Transverse colon (tissue), 4 donors: ENCODE results near the gene PTCD1. TPM values are rescaled to one million over a fixed set of nuclear protein-coding genes. Genes with fewer than 3 reads are reported as not detected.
A peak's percentile ranks its signal among the peaks of the same experiment; 100 is the strongest.
"Not testable (repeated sequence)": the region's sequence is repeated elsewhere in the genome, so short reads cannot be mapped to it uniquely, and the experiment has no call there.

Source experiments
- DNase-seq: peaks from one replicate; pipeline ENCODE4 v3.0.0-alpha.2; 2019
- H3K27ac ChIP-seq, 4 donors: fragments of 200-600 bp; sonication (generic); 2 replicates each; pipeline ENCODE4 v1.5.1; 2016 to 2018; ENCODE audit warnings: inconsistent platforms in 4 of 4
- H3K27me3 ChIP-seq: fragments of 200-600 bp; sonication (generic); 2 replicates; pipeline ENCODE4 v1.5.1; 2017; ENCODE audit warnings: inconsistent platforms
- H3K36me3 ChIP-seq, 4 donors: fragments of 200-600 bp; sonication (generic); 2 replicates each; pipeline ENCODE4 v1.5.1; 2017 to 2019; ENCODE audit warnings: inconsistent platforms in 4 of 4
- H3K4me1 ChIP-seq, 4 donors: fragments of 200-600 bp; sonication (generic); 2 replicates each; pipeline ENCODE4 v1.5.1; 2017 to 2020; ENCODE audit warnings: inconsistent platforms in 4 of 4
- H3K4me3 ChIP-seq, 4 donors: fragments of 200-600 bp; sonication (generic); 1 replicate in 1 of 4; 2 replicates in 3 of 4; pipeline versions ENCODE4 v1.5.1 to v1.6.1; 2017 to 2019; ENCODE audit warnings: inconsistent platforms in 4 of 4
- H3K9me3 ChIP-seq, 2 donors: fragments of 200-600 bp; sonication (generic); 2 replicates each; pipeline ENCODE4 v1.5.1; 2017 to 2019; ENCODE audit warnings: inconsistent platforms in 2 of 2
- CTCF ChIP-seq, 5 experiments: fragments of 200-600 bp in 3 of 5; fragments of 450-650 bp in 2 of 5; sonication (generic) in 3 of 5; IDR thresholded peaks; 1 replicate in 2 of 5; 2 replicates in 3 of 5; pipeline ENCODE4 v1.5.1; 2016 to 2017; ENCODE audit warnings: antibody characterized with exemption in 5 of 5, inconsistent platforms in 3 of 5, mild to moderate bottlenecking in 2 of 5, moderate library complexity in 1 of 5
- EP300 ChIP-seq: sonication (generic); formaldehyde crosslinking; IDR thresholded peaks from one replicate; pipeline ENCODE4 v1.6.1; 2017; ENCODE audit warnings: antibody characterized with exemption, low read depth
- POLR2A ChIP-seq: fragments of 450-650 bp; IDR thresholded peaks from one replicate; pipeline ENCODE4 v1.6.1; 2016; ENCODE audit warnings: antibody characterized with exemption, mild to moderate bottlenecking, moderate library complexity
- POLR2AphosphoS5 ChIP-seq, 3 donors: sonication (generic); formaldehyde crosslinking; IDR thresholded peaks; one replicate each; pipeline ENCODE4 v1.6.1; 2016; ENCODE audit warnings: antibody characterized with exemption in 3 of 3
- WGBS, 2 donors: methylation state at CpG; one replicate each; pipeline ENCODE4 v1.1.5; 2018; ENCODE audit warnings: low coverage in 1 of 2; 5-methylcytosine and 5-hydroxymethylcytosine counted together
- in situ Hi-C, 4 donors: fragments of 200-750 bp; cut with MboI; loops; one replicate each; pipeline versions ENCODE4 v1.15.0 to v1.15.1; 2017; ENCODE audit warnings: low sequenced_read_pairs in 3 of 4, low pct_ligation_motif_present in 1 of 4, low pct_unique_long_range_greater_than_20kb in 1 of 4
- intact Hi-C: fragments of 100-400 bp; cut with DNase I; formaldehyde crosslinking; loops from one replicate; pipeline ENCODE4 v1.15.1; 2023; ENCODE audit warnings: low total_unique reads
- total RNA-seq, 4 donors: library from RNA; depleted of rRNA; stranded (reverse); fragments of >200 nt; gene quantifications; one replicate each; pipeline ENCODE4 v1.1.0, GENCODE V29; 2016

PTCD1 gene
- total RNA-seq, 4 donors from 2014 or later, result 1.8 to 38.2 (median 5.5) TPM

GRCh38 chr7:99383203-99383602 lies 55.4 kb downstream of the PTCD1 start:
- no peaks in the 10 kb centered on the region for H3K9me3 ChIP-seq
- TF ChIP-seq POLR2AphosphoS5 (IDR thresholded peaks at IDR 0.05) (no peak), CTCF (IDR thresholded peaks at IDR 0.05) (no peak), POLR2A (no peak), EP300 (no peak)
- in situ Hi-C loops, result no loop called here
- intact Hi-C loops, result no loop called here
- H3K4me3 ChIP-seq, result no peak overlapping the region
- WGBS, 2 donors, result 90 to 91% methylated on average over 5 to 10 of the region's 10 CpGs
- H3K27ac ChIP-seq, result no peak overlapping the region
- no peak for DNase-seq
- no peaks in the 10 kb centered on the region for H3K27me3 ChIP-seq
- H3K4me1 ChIP-seq, result peaks cover 9 to 31% (median 21%) of the 10 kb centered on the region in 4 donors
- H3K36me3 ChIP-seq, result peaks cover 0 to 5% (median 0%) of the 10 kb centered on the region in 4 donors

- H3K27ac ChIP-seq, result no peak overlapping the region
- peaks cover 9 to 36% (median 21%) of the 10 kb centered on the region in 4 donors for H3K4me1 ChIP-seq
- in situ Hi-C loops (no loop called here), intact Hi-C loops (no loop called here)
- no peak for TF ChIP-seq EP300
- TF ChIP-seq POLR2AphosphoS5 (IDR thresholded peaks at IDR 0.05), result no peak
- H3K36me3 ChIP-seq, result no peaks in the 10 kb centered on the region
- H3K9me3 ChIP-seq, result no peaks in the 10 kb centered on the region
- 81% methylated on average over 5 of the region's 7 CpGs; no CpG with 5 or more reads in 1 of the 2 donors for WGBS, 2 donors
- H3K4me3 ChIP-seq, result no peak overlapping the region
- H3K27me3 ChIP-seq, result no peaks in the 10 kb centered on the region
- no peak for DNase-seq
Observed at GRCh38 chr7:99381664-99382075, 56.9 kb downstream of the PTCD1 start.

GRCh38 chr7:99380823-99381663 lies 57.6 kb downstream of the PTCD1 start:
- TF ChIP-seq CTCF (IDR thresholded peaks at IDR 0.05), result no peak
- peak; percentile 8 for TF ChIP-seq POLR2A
- DNase-seq, result peak; percentile 57
- Histone ChIP-seq H3K27ac (peak overlapping the region; percentile 78 to 85 (median 84)), H3K36me3 (no peaks in the 10 kb centered on the region), H3K4me3 (no peak overlapping the region), H3K4me1 (peaks cover 9 to 42% (median 22%) of the 10 kb centered on the region in 4 donors), H3K9me3 (no peaks in the 10 kb centered on the region), H3K27me3 (no peaks in the 10 kb centered on the region)
- intact Hi-C loops (no loop called here), in situ Hi-C loops (no loop called here)
- WGBS, 2 donors, result 67% methylated on average over 16 of the region's 16 CpGs; no CpG with 5 or more reads in 1 of the 2 donors

GRCh38 chr7:99380032-99380822 lies 58.4 kb downstream of the PTCD1 start:
- peak; percentile 42 for DNase-seq
- Histone ChIP-seq H3K9me3 (no peaks in the 10 kb centered on the region), H3K27ac (peak overlapping the region; percentile 78 to 85 (median 84)), H3K36me3 (no peaks in the 10 kb centered on the region), H3K27me3 (no peaks in the 10 kb centered on the region), H3K4me3 (peak overlapping the region in 2 of 4 donors; percentile 12 to 17), H3K4me1 (peaks cover 9 to 49% (median 28%) of the 10 kb centered on the region in 4 donors)
- WGBS, 2 donors, result 53% methylated on average over 12 of the region's 12 CpGs; no CpG with 5 or more reads in 1 of the 2 donors
- TF ChIP-seq POLR2A (no peak), CTCF (IDR thresholded peaks at IDR 0.05) (no peak), EP300 (no peak), POLR2AphosphoS5 (IDR thresholded peaks at IDR 0.05) (no peak)
- in situ Hi-C loops, result no loop called here
- intact Hi-C loops, result no loop called here

- in situ Hi-C loops, intact Hi-C loops, H3K9me3 ChIP-seq, H3K27me3 ChIP-seq, H3K36me3 ChIP-seq, DNase-seq: not testable (repeated sequence)
- Histone ChIP-seq H3K27ac (peak overlapping the region; percentile 78 to 85 (median 84)), H3K4me3 (peak overlapping the region in 1 of 4 donors; percentile 17), H3K4me1 (peaks cover 9 to 49% (median 28%) of the 10 kb centered on the region in 4 donors)
- WGBS, 2 donors, result 13 to 51% methylated on average over 3 to 7 of the region's 7 CpGs
Observed at GRCh38 chr7:99379693-99380031, 58.9 kb downstream of the PTCD1 start.
